Measurements from ENCODE around the gene SIAH2. TPM values are rescaled to one million over a fixed set of nuclear protein-coding genes. Genes with fewer than 3 reads are reported as not detected.

The SIAH2 gene
- total RNA-seq, 6 experiments from 2014 or later: 20.5 to 53.0 (median 36.5) TPM

DNA sequence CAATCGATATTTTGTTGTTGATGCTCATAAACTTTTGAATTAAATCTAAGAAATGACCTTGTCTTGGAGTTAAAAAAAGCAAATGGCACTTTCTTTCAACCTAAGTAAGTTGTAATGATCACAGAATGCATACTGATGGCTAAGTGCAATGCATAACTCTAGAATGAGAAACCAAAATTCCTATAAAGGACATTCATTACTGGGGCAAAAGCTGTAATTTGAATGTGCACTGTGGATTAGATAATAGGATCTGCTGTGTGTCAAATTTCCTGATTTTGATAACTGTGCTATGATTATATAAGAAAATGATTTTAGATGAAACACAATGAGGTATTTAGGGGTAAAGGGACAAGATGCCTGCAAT lies 14.3 kb downstream of the SIAH2 start:
- intact Hi-C loops (cut with DNase I): no loop called here
- TF ChIP-seq, protein P1, sequence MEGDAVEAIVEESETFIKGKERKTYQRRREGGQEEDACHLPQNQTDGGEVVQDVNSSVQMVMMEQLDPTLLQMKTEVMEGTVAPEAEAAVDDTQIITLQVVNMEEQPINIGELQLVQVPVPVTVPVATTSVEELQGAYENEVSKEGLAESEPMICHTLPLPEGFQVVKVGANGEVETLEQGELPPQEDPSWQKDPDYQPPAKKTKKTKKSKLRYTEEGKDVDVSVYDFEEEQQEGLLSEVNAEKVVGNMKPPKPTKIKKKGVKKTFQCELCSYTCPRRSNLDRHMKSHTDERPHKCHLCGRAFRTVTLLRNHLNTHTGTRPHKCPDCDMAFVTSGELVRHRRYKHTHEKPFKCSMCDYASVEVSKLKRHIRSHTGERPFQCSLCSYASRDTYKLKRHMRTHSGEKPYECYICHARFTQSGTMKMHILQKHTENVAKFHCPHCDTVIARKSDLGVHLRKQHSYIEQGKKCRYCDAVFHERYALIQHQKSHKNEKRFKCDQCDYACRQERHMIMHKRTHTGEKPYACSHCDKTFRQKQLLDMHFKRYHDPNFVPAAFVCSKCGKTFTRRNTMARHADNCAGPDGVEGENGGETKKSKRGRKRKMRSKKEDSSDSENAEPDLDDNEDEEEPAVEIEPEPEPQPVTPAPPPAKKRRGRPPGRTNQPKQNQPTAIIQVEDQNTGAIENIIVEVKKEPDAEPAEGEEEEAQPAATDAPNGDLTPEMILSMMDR (IDR thresholded peaks at IDR 0.05): no peak
- no peak for TF ChIP-seq POLR2A (IDR thresholded peaks at IDR 0.05)
- no peaks in the 10 kb centered on the region for H3K36me3 ChIP-seq
- DNase-seq (no peak), ATAC-seq (no peak)
- no peaks in the 10 kb centered on the region for H3K27me3 ChIP-seq
- H3K4me3 ChIP-seq: no peak overlapping the region
- no peaks in the 10 kb centered on the region for H3K9me3 ChIP-seq
- peaks cover 0 to 97% (median 48%) of the 10 kb centered on the region in 4 donors for H3K4me1 ChIP-seq
- WGBS (ENCODE audit: insufficient coverage, low coverage, low lambda C conversion rate, missing lambda C conversion rate): 55% methylated on average over 1 of the region's 1 CpG
- H3K27ac ChIP-seq: peak overlapping the region in 2 of 3 donors; percentile 33 to 94

DNA sequence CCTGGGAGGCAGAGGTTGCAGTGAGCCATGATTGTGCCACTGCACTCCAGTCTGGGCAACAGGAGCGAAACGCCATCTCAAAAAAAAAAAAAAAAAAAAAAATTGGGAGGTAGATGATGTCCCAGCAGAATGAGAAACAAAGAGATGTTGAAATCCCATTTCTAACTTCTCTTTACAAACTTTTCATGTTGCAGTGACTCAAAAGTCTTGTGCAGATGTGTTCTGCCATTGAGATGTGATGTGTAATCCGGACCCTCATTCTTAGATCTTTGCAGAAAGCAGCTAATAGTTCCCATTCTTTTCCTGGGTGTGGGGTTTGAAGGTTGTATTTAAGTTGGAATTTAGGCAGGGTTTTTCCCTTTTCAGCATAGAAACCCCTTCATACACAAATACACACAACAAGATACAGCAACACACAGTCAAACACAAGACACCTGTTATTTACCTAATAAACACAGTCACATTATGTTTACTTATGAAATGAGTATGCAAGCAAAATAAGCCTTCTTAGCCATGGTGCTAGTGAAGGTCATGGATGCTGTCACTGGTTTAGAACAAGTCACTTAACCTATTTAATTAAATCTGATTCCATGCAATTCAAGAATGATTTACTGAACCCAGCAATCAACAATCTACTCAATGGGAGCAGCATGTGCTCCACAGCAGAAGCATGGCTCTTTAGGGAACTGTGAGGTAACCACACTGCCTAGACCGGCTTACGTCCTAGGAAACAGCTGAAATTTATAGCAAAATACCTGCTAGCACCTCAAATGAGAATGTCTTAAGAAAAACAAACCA lies 14.9 kb downstream of the SIAH2 start:
- H3K4me1 ChIP-seq: peaks cover 0 to 97% (median 49%) of the 10 kb centered on the region in 4 donors
- intact Hi-C loops (cut with DNase I): no loop called here
- H3K9me3 ChIP-seq: no peaks in the 10 kb centered on the region
- no peak for TF ChIP-seq POLR2A (IDR thresholded peaks at IDR 0.05)
- TF ChIP-seq, protein P1 (IDR thresholded peaks at IDR 0.05): no peak
- ATAC-seq (no peak), DNase-seq (no peak)
- H3K36me3 ChIP-seq: no peaks in the 10 kb centered on the region
- H3K4me3 ChIP-seq: no peak overlapping the region
- H3K27me3 ChIP-seq: no peaks in the 10 kb centered on the region
- H3K27ac ChIP-seq: peak overlapping the region; percentile 5 to 94 (median 74)
- 46% methylated on average over 5 of the region's 5 CpGs for WGBS (ENCODE audit: insufficient coverage, low coverage, low lambda C conversion rate, missing lambda C conversion rate)

DNA sequence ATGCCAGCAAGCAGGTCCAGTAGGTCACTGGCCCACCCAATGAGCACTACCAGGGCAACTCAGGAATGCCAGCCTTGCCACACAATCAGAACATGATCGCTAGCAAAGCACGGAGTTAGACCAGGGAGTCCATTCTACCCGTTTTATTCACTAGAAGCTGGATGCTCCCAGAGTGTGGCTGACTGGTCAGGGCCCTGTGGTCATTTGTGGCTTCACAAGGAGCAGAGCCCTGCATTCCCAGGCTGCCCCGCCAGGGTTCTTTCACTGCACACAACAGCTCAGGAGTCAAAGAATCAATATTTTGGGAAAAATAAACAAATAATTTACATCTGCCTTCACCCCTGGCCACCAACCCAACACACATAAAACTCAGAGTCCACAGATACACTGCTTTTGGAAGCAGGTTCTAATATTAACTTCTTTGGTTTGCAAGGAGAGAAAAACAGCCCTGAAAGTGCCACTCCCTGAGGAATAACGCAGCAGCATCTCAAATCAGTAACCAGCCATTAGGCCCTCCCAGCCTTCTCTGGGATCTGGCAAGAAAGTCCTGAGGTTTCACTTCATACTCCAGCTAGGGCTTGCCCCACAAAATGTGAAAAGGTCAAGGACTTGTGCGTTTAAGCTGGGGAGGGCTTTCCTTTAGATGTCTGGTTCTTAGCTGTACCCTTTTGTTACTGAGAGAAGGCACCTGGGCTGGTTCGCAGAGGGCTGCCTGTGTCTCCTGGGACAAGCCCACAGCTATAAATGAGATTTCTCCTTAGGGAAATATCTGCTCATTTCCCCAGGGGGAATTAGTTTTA lies 16.0 kb downstream of the SIAH2 start:
- Histone ChIP-seq H3K36me3 (peaks cover 0 to 4% (median 0%) of the 10 kb centered on the region in 4 donors), H3K4me1 (peaks cover 0 to 97% (median 49%) of the 10 kb centered on the region in 4 donors)
- peak in 3 of 4 donors; percentile 8 to 50 (median 19) for ATAC-seq

DNA sequence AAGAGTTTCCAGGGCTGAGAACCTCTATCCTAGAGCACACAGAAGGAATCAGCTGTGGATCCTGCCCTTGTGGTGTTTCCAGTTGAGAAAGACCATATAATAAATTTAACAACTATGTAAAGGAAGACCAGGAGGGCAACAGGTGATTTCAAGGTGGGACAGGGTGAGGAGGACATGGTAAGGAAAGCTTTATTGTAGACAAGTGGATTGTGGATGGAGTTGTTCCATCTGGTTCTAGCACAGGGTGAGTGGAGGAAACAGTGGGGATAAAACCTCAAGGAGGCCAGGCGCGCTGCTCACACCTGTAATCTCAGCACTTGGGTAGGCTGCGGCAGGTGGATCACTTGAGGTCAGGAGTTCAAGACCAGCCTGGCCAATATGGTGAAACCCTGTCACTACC lies 17.1 kb downstream of the SIAH2 start:
- Histone ChIP-seq H3K27ac (peak overlapping the region in 2 of 3 donors; percentile 74 to 94), H3K27me3 (no peaks in the 10 kb centered on the region), H3K4me1 (peaks cover 0 to 97% (median 49%) of the 10 kb centered on the region in 4 donors), H3K9me3 (no peaks in the 10 kb centered on the region), H3K36me3 (peaks cover 0 to 12% (median 0%) of the 10 kb centered on the region in 4 donors), H3K4me3 (no peak overlapping the region)
- intact Hi-C loops (cut with DNase I): no loop called here
- WGBS (ENCODE audit: insufficient coverage, low coverage, low lambda C conversion rate, missing lambda C conversion rate): 86% methylated on average over 3 of the region's 3 CpGs
- no peak for ATAC-seq
- TF ChIP-seq, protein P1 (IDR thresholded peaks at IDR 0.05): no peak
- TF ChIP-seq POLR2A (IDR thresholded peaks at IDR 0.05): no peak
- DNase-seq: peak in 1 of 3 donors; percentile 31

More for the DNA sequence above, 16.0 kb downstream of the SIAH2 start:
- Histone ChIP-seq H3K27ac (peak overlapping the region in 2 of 3 donors; percentile 74 to 94), H3K9me3 (no peaks in the 10 kb centered on the region), H3K27me3 (no peaks in the 10 kb centered on the region), H3K4me3 (no peak overlapping the region)
- intact Hi-C loops (cut with DNase I): no loop called here
- WGBS (ENCODE audit: insufficient coverage, low coverage, low lambda C conversion rate, missing lambda C conversion rate): 36% methylated on average over 7 of the region's 7 CpGs
- peak in 2 of 3 donors; percentile 55 to 66 for DNase-seq
- no peak for TF ChIP-seq POLR2A (IDR thresholded peaks at IDR 0.05)
- TF ChIP-seq, protein P1 (IDR thresholded peaks at IDR 0.05): peak in 3 of 4 donors; percentile 9 to 28 (median 9)

All from right lobe of liver (tissue), 6 donors.